SU-DHL-6 (cell line): ENCODE data around the gene CACNA2D4.

Experiments
- H2AFZ ChIP-seq: fragments of 200-600 bp; sonication (generic); 2 replicates; pipeline ENCODE4 v1.6.1; 2014; ENCODE audit warnings: low read depth, mild to moderate bottlenecking, moderate library complexity, mixed read lengths, antibody characterized with exemption, low read length; ENCODE audit not compliant: severe bottlenecking
- H3F3A ChIP-seq: fragments of 200-600 bp; shearing (Covaris generic); 2 replicates; pipeline ENCODE4 v1.6.0; 2016; ENCODE audit warnings: antibody characterized with exemption, mild to moderate bottlenecking; ENCODE audit not compliant: insufficient read depth
- H3K27ac ChIP-seq: fragments of 200-600 bp; sonication (generic); 2 replicates; pipeline ENCODE4 v1.5.1; 2016; ENCODE audit warnings: low read depth, mild to moderate bottlenecking, low read length, moderate library complexity, mixed read lengths
- H3K27me3 ChIP-seq: fragments of 200-600 bp; sonication (generic), shearing (Covaris generic); 2 replicates; pipeline ENCODE4 v1.6.0; 2014; ENCODE audit warnings: mild to moderate bottlenecking, low read length
- H3K36me3 ChIP-seq: fragments of 200-600 bp; sonication (generic); 2 replicates; pipeline ENCODE4 v1.6.1; 2014; ENCODE audit warnings: mild to moderate bottlenecking, low read length, mixed read lengths
- H3K4me2 ChIP-seq: fragments of 300-600, 200-600 bp; shearing (Covaris generic), sonication (generic); 2 replicates; pipeline ENCODE4 v1.6.0; 2014; ENCODE audit warnings: low read length, low read depth, mild to moderate bottlenecking; ENCODE audit not compliant: poor library complexity, severe bottlenecking
- H3K4me3 ChIP-seq: fragments of 200-600 bp; sonication (generic); 2 replicates; pipeline ENCODE4 v1.5.1; 2014; ENCODE audit warnings: antibody characterized with exemption, low read length, mild to moderate bottlenecking, mixed read lengths; ENCODE audit not compliant: insufficient read depth, poor library complexity, severe bottlenecking
- H3K79me2 ChIP-seq: fragments of 200-600 bp; sonication (generic); 2 replicates; pipeline ENCODE4 v1.6.1; 2014; ENCODE audit warnings: mild to moderate bottlenecking, low read length, moderate library complexity; ENCODE audit not compliant: insufficient read depth
- H3K9ac ChIP-seq: fragments of 200-600 bp; sonication (generic); 2 replicates; pipeline ENCODE4 v1.7.0; 2014; ENCODE audit warnings: mild to moderate bottlenecking, low read length
- H3K9me2 ChIP-seq: fragments of 200-600 bp; sonication (generic); replicated peaks from 2 replicates; pipeline ENCODE4 v1.6.1; 2014; ENCODE audit warnings: low read length; ENCODE audit not compliant: insufficient read depth
- H3K9me3 ChIP-seq: fragments of 200-600 bp; sonication (generic); 2 replicates; pipeline ENCODE4 v1.6.1; 2014; ENCODE audit warnings: low read length, mixed read lengths; ENCODE audit not compliant: insufficient read depth
- H4K20me1 ChIP-seq: fragments of 200-600 bp; sonication (generic); 2 replicates; pipeline ENCODE4 v1.6.1; 2014; ENCODE audit warnings: low read depth, mild to moderate bottlenecking, antibody characterized with exemption, low read length, moderate library complexity, mixed read lengths
- CTCF ChIP-seq: fragments of 200-600 bp; sonication (generic); IDR thresholded peaks from one replicate; pipeline ENCODE4 v1.5.1; 2017; ENCODE audit warnings: antibody characterized with exemption, mild to moderate bottlenecking, low read length, moderate library complexity; ENCODE audit not compliant: insufficient read depth, poor library complexity, severe bottlenecking
- EZH2phosphoT487 ChIP-seq: fragments of 200-600 bp; sonication (generic), shearing (Covaris generic); conservative IDR thresholded peaks from 2 replicates; pipeline ENCODE4 v1.6.1; 2018; ENCODE audit warnings: mild to moderate bottlenecking, antibody characterized with exemption, low read length, moderate library complexity, mixed read lengths

Gene CACNA2D4

GRCh38 chr12:1822699-1823098 is 95.8 kb downstream of the CACNA2D4 start:
- H3K9me3 ChIP-seq: no peaks in the 10 kb centered on the region
- no peaks in the 10 kb centered on the region for H3K79me2 ChIP-seq
- no peaks in the 10 kb centered on the region for H3K27me3 ChIP-seq
- no peaks in the 10 kb centered on the region for H3F3A ChIP-seq
- no peak for TF ChIP-seq EZH2phosphoT487
- no peak for TF ChIP-seq CTCF
- no peak overlapping the region for H3K27ac ChIP-seq
- H3K9me2 ChIP-seq: no peaks in the 10 kb centered on the region
- no peak overlapping the region for H2AFZ ChIP-seq
- H3K9ac ChIP-seq: no peak overlapping the region
- no peak overlapping the region for H3K4me2 ChIP-seq
- no peak overlapping the region for H3K4me3 ChIP-seq
- no peaks in the 10 kb centered on the region for H4K20me1 ChIP-seq
- H3K36me3 ChIP-seq: no peaks in the 10 kb centered on the region

- no peak overlapping the region for H3K27ac ChIP-seq
- H3K4me2 ChIP-seq: no peak overlapping the region
- no peak overlapping the region for H3K9ac ChIP-seq
- H3K9me2 ChIP-seq: no peaks in the 10 kb centered on the region
- H3K36me3 ChIP-seq: no peaks in the 10 kb centered on the region
- no peak overlapping the region for H3K4me3 ChIP-seq
- TF ChIP-seq EZH2phosphoT487 (no peak), CTCF (no peak)
- H4K20me1 ChIP-seq: no peaks in the 10 kb centered on the region
- H2AFZ ChIP-seq: no peak overlapping the region
- H3K27me3 ChIP-seq: no peaks in the 10 kb centered on the region
- no peaks in the 10 kb centered on the region for H3K79me2 ChIP-seq
- no peaks in the 10 kb centered on the region for H3F3A ChIP-seq
- H3K9me3 ChIP-seq: no peaks in the 10 kb centered on the region
Observed at GRCh38 chr12:1821805-1822204, 96.6 kb downstream of the CACNA2D4 start.

- no peak overlapping the region for H3K4me2 ChIP-seq
- no peaks in the 10 kb centered on the region for H3K36me3 ChIP-seq
- H4K20me1 ChIP-seq: no peaks in the 10 kb centered on the region
- H3K4me3 ChIP-seq: no peak overlapping the region
- H3K9me2 ChIP-seq: no peaks in the 10 kb centered on the region
- no peaks in the 10 kb centered on the region for H3K27me3 ChIP-seq
- H3K9ac ChIP-seq: no peak overlapping the region
- no peaks in the 10 kb centered on the region for H3F3A ChIP-seq
- H3K9me3 ChIP-seq: no peaks in the 10 kb centered on the region
- no peak overlapping the region for H3K27ac ChIP-seq
- no peak overlapping the region for H2AFZ ChIP-seq
- no peak for TF ChIP-seq EZH2phosphoT487
- TF ChIP-seq CTCF: no peak
- H3K79me2 ChIP-seq: no peaks in the 10 kb centered on the region
Observed at GRCh38 chr12:1820896-1821291, 97.6 kb downstream of the CACNA2D4 start.
